ENCODE data around the gene GPSM1. TPM values are rescaled to one million over a fixed set of nuclear protein-coding genes. Genes with fewer than 3 reads are reported as not detected.
A peak's percentile ranks its signal among the peaks of the same experiment; 100 is the strongest.

Gene GPSM1
- total RNA-seq, 1 donor from 2014 or later = 31.7 TPM

DNA sequence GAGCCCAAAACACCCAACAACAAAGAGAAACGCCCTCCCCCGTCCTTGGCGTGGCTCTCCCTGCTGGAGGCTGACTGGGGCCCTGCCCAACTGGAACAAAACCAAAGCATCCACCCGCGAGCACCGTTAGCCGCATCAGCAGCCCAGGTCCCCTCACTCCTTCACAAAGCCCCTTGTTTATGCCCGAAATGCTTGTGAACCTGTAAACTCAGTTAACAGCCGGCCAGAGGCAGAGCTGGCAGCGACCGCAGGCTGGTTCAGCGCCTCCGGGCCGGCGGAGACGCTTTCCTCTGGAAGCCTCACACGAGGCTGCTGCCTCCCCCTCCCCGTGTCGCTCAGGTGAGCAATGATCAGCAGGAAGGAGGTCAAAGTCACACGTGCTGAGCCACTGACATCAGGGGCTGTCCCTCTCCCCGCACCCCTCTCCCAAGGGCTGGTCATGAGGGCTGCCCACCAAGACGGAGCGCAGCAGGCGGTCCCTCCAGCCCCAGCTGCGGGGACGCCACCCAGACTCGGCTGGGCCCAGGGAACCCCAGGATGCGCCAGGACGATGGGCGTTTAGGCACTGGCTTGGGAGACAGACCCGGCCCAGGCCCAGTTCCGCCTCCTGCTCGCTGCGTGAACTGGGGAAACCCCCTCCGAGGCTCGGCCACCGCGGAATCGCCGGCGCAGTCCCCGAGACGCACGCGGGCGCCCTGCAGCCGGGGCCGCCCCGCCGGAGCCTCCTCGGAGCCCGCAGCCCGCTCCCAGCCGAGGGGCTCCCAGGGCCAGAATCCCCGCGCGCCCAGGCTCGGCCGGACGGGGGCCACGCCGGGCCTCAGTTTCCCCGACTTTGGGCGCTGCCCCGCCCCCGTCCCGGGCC lies 72.1 kb downstream of the GPSM1 start:
- H3K9me3 Mint-ChIP-seq (ENCODE audit: unreplicated experiment) = no peaks in the 10 kb centered on the region
- H3K4me1 Mint-ChIP-seq (ENCODE audit: unreplicated experiment) = peaks cover 7% of the 10 kb centered on the region
- H3K36me3 Mint-ChIP-seq (ENCODE audit: low read depth, unreplicated experiment) = peaks cover 27% of the 10 kb centered on the region

DNA sequence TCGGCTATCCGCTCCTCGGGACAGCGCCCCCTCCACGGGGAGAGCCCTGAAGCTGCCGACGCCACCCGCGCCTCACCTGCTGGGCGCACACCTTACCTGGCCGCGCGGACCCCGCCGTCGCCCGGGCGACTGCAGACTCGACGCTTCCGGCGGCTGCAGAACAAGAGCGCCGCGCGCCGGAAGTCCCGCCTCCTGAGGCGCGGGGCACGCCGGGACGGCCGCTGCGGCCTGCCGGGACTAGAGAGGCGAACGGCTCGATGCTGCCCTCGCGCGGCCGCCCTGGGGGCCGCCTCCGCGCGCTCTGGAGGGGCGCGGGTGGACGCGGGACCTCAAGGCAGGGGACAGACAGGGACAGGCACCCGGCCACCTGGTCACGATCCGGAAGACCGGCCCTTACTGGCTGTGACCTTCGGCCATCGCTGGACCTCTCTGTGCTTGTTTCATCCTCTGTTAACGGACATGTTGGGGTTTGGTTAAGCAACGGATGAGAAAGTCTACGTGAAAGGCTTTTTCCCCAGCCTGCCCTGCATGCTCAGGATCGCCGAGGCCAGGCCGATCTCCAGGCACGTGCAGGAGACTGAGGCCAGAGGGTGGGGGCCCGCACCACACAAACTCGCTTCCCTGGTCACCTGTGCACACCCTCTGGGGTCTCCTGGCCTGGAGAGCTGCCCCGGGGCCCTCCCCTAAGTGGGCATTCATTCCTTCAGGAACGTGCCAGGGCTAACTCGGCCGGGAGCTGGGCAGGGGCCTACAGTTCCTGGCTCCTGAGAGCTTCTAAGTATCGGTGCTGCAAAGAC lies 72.9 kb downstream of the GPSM1 start, which contains the start of gene SNAPC4:
Gene SNAPC4, minus strand, starts transcription at position 133 of the 797 bp plus-strand sequence. CDS start 1,742 bp downstream, outside the sequence.
- H3K36me3 Mint-ChIP-seq (ENCODE audit: low read depth, unreplicated experiment) = peaks cover 26% of the 10 kb centered on the region
- peak; percentile 95 for DNase-seq (ENCODE audit: low spot score)
- peak within 1 kb of the TSS; percentile 75 for H3K27ac Mint-ChIP-seq (ENCODE audit: unreplicated experiment)
- peaks cover 7% of the 10 kb centered on the region for H3K4me1 Mint-ChIP-seq (ENCODE audit: unreplicated experiment)
- TF ChIP-seq, protein P1, sequence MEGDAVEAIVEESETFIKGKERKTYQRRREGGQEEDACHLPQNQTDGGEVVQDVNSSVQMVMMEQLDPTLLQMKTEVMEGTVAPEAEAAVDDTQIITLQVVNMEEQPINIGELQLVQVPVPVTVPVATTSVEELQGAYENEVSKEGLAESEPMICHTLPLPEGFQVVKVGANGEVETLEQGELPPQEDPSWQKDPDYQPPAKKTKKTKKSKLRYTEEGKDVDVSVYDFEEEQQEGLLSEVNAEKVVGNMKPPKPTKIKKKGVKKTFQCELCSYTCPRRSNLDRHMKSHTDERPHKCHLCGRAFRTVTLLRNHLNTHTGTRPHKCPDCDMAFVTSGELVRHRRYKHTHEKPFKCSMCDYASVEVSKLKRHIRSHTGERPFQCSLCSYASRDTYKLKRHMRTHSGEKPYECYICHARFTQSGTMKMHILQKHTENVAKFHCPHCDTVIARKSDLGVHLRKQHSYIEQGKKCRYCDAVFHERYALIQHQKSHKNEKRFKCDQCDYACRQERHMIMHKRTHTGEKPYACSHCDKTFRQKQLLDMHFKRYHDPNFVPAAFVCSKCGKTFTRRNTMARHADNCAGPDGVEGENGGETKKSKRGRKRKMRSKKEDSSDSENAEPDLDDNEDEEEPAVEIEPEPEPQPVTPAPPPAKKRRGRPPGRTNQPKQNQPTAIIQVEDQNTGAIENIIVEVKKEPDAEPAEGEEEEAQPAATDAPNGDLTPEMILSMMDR (IDR thresholded peaks at IDR 0.05; ENCODE audit: unreplicated experiment) = peak; percentile 58
- H3K9me3 Mint-ChIP-seq (ENCODE audit: unreplicated experiment) = no peaks in the 10 kb centered on the region
- peak within 1 kb of the TSS; percentile 96 for H3K4me3 Mint-ChIP-seq (ENCODE audit: unreplicated experiment)
- peaks cover 13% of the 10 kb centered on the region for H3K27me3 Mint-ChIP-seq (ENCODE audit: unreplicated experiment)

More for the DNA sequence above, 72.1 kb downstream of the GPSM1 start:
- DNase-seq (ENCODE audit: low spot score) = peak; percentile 32
- Mint-ChIP-seq H3K27ac (ENCODE audit: unreplicated experiment) (peak overlapping the region; percentile 75), H3K27me3 (ENCODE audit: unreplicated experiment) (peaks cover 10% of the 10 kb centered on the region), H3K4me3 (ENCODE audit: unreplicated experiment) (peak overlapping the region; percentile 96)
- TF ChIP-seq, protein P1 (IDR thresholded peaks at IDR 0.05; ENCODE audit: unreplicated experiment) = no peak

DNA sequence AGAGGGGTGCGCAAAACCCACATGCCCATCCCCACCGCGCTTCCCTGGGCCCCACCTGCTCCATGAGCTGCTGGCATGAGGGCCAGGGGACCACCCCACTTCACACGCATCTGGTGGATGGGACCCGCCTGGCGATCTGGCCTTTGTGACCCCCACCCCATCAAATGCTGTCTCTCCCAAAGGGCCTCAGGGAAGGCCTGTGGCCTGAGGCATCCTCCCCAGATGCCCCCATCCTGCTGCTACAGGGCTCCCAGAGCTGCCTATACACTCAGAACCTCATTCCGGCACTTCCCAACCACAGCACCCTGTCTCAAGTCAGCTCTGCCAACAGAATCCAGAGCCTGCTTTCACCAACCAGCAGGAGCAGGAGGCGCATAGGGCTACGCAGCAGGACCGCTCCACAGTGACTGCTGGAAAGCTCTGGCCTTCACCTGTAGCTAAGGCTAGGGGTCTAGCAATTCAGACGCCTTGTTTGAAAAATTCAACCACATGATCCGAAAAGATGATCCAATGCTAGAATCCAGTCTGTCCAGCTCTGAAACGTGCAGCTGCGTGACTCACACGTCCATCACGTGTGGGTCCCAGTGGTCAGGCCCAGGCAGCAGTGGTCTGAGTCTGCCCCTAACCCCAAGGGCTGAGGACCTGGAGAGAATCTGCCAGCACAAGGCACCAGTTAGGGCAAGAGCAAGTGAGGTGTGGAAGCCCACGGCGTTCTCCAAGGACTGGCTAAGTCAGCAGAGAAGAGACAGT lies 74.0 kb downstream of the GPSM1 start:
- H3K4me3 Mint-ChIP-seq (ENCODE audit: unreplicated experiment) = peak overlapping the region; percentile 37
- TF ChIP-seq, protein P1 (IDR thresholded peaks at IDR 0.05; ENCODE audit: unreplicated experiment) = no peak
- no peak overlapping the region for H3K27ac Mint-ChIP-seq (ENCODE audit: unreplicated experiment)
- no peaks in the 10 kb centered on the region for H3K9me3 Mint-ChIP-seq (ENCODE audit: unreplicated experiment)
- H3K36me3 Mint-ChIP-seq (ENCODE audit: low read depth, unreplicated experiment) = peaks cover 22% of the 10 kb centered on the region
- H3K27me3 Mint-ChIP-seq (ENCODE audit: unreplicated experiment) = peaks cover 18% of the 10 kb centered on the region
- H3K4me1 Mint-ChIP-seq (ENCODE audit: unreplicated experiment) = peaks cover 7% of the 10 kb centered on the region
- DNase-seq (ENCODE audit: low spot score) = no peak

GRCh38 chr9:136402067-136402466 lies 74.7 kb downstream of the GPSM1 start:
- no peak for DNase-seq (ENCODE audit: low spot score)
- no peak overlapping the region for H3K27ac Mint-ChIP-seq (ENCODE audit: unreplicated experiment)
- H3K9me3 Mint-ChIP-seq (ENCODE audit: unreplicated experiment) = no peaks in the 10 kb centered on the region
- H3K36me3 Mint-ChIP-seq (ENCODE audit: low read depth, unreplicated experiment) = peaks cover 17% of the 10 kb centered on the region
- H3K4me1 Mint-ChIP-seq (ENCODE audit: unreplicated experiment) = peaks cover 7% of the 10 kb centered on the region
- TF ChIP-seq, protein P1 (IDR thresholded peaks at IDR 0.05; ENCODE audit: unreplicated experiment) = no peak
- peaks cover 18% of the 10 kb centered on the region for H3K27me3 Mint-ChIP-seq (ENCODE audit: unreplicated experiment)
- H3K4me3 Mint-ChIP-seq (ENCODE audit: unreplicated experiment) = no peak overlapping the region
